Upper lobe of left lung (tissue), 4 donors: ENCODE measurements around the gene GSTO2.

Experiments
- CTCF ChIP-seq, 6 experiments: fragments of 450-650 bp in 4 of 6; fragments of 200-600 bp in 2 of 6; sonication (generic) in 2 of 6; IDR thresholded peaks; one replicate each; pipeline ENCODE4 v1.5.1; 2016 to 2019; ENCODE audit warnings: antibody characterized with exemption in 6 of 6
- EP300 ChIP-seq, 4 donors: sonication (generic); formaldehyde crosslinking; IDR thresholded peaks; one replicate each; pipeline ENCODE4 v1.5.1; 2017; ENCODE audit warnings: antibody characterized with exemption in 4 of 4, control low read depth in 2 of 4
- POLR2A ChIP-seq, 4 donors: fragments of 450-650 bp; IDR thresholded peaks; one replicate each; pipeline ENCODE4 v1.5.1; 2016 to 2017; ENCODE audit warnings: antibody characterized with exemption in 4 of 4, mild to moderate bottlenecking in 2 of 4
- POLR2AphosphoS5 ChIP-seq, 2 donors: sonication (generic); formaldehyde crosslinking; IDR thresholded peaks; one replicate each; pipeline ENCODE4 v1.5.1; 2017; ENCODE audit warnings: antibody characterized with exemption in 2 of 2

DNA sequence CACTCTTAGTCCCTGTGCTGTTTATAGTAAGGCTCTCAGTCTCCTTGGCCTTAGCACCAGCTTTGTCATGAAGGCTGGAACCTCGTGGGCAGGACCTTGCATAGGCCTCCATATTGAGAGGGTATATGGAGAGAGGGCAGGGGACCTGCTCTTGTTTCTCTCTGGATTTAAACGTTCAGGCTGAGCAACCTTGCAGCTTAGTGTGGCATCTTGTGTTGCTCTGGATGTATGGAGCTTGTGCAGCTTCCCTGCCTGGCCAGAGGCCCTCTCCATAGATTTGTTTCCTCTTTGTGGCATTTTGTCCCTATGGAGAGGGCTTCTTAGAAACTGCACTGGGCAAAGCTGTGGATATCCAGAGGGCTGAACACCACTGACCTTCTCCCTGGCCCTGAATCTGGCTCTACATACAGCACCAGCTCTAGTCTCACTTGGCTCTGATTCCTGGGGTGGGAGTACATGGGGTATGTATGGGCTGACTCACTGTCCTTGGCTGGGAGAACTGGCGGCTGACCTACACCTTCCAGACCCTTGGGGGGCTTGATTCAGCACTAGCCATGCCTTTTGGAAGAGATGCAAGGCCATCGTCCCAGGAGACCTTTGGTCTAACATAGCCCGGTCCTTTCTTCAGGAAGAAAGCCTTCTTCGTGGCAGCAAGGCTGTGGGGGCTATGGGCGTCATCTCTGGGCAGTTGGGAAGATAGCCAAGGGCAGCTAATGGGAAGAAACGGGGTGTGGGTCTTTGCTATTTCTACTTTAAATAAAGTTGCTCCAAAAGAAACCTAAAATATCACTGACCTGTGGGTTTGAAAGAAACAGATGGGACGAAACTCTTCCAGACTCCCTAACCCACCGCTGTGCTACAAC lies 38.8 kb downstream of the GSTO2 start:
- no peak for TF ChIP-seq CTCF (IDR thresholded peaks at IDR 0.05)
- no peak for TF ChIP-seq EP300 (IDR thresholded peaks at IDR 0.05)
- no peak for TF ChIP-seq POLR2A (IDR thresholded peaks at IDR 0.05)
- TF ChIP-seq POLR2AphosphoS5 (IDR thresholded peaks at IDR 0.05): no peak
